ENCODE data around the gene PNPLA2. TPM values are rescaled to one million over a fixed set of nuclear protein-coding genes. Genes with fewer than 3 reads are reported as not detected.

The PNPLA2 gene
- total RNA-seq, 4 donors from 2014 or later: 39.7 to 79.4 (median 58.9) TPM

DNA sequence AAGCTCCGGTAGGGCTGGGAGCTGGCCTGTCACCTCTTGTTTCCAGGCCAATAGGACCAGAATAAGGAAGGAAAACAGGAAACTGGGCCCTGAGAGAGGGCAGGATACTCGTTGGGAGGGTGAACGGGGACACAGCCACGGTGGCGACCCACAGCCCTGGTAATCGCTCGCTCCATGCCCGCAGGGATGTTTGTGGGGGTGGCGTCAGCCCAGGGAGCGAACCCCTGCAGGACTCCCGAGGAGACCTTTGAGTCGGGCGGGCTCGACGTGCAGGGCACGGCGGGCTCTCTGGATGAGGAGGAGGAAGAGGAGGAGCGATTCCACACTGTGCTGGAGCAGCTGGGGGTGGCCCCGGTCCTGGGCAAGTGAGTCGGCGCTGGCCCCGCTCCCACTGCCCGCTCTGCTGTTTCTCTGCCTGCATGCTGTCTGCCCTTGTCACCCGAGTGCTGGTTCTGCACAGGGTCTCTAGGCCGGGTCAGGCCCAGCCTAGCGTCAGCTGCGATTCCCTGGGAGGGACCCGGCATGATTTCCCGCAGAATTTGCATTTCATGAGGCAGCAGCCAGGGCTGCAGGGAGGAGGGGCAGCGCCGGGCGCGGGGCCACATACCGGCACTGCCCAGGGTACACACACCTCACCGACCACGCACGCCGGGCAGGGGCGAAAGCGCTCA is 10.6 kb downstream of the PNPLA2 start:
- peak; percentile 1 for ATAC-seq
- peak overlapping the region in 1 of 2 donors; percentile 47 for H3K4me3 ChIP-seq
- peak overlapping the region in 3 of 4 donors; percentile 39 to 67 (median 60) for H3K27ac ChIP-seq
- H3K4me1 ChIP-seq: peaks cover 0 to 84% (median 48%) of the 10 kb centered on the region in 3 donors
- TF ChIP-seq POLR2AphosphoS5 (IDR thresholded peaks at IDR 0.05) (no peak), POLR2A (IDR thresholded peaks at IDR 0.05) (no peak), EP300 (IDR thresholded peaks at IDR 0.05) (no peak)
- TF ChIP-seq, protein P1, sequence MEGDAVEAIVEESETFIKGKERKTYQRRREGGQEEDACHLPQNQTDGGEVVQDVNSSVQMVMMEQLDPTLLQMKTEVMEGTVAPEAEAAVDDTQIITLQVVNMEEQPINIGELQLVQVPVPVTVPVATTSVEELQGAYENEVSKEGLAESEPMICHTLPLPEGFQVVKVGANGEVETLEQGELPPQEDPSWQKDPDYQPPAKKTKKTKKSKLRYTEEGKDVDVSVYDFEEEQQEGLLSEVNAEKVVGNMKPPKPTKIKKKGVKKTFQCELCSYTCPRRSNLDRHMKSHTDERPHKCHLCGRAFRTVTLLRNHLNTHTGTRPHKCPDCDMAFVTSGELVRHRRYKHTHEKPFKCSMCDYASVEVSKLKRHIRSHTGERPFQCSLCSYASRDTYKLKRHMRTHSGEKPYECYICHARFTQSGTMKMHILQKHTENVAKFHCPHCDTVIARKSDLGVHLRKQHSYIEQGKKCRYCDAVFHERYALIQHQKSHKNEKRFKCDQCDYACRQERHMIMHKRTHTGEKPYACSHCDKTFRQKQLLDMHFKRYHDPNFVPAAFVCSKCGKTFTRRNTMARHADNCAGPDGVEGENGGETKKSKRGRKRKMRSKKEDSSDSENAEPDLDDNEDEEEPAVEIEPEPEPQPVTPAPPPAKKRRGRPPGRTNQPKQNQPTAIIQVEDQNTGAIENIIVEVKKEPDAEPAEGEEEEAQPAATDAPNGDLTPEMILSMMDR (IDR thresholded peaks at IDR 0.05): no peak
- H3K36me3 ChIP-seq: peaks cover 0 to 19% of the 10 kb centered on the region in 2 donors
- no peaks in the 10 kb centered on the region for H3K9me3 ChIP-seq
- no CpG with 5 or more reads among the region's 40 CpGs for WGBS, 2 donors (ENCODE audit: low coverage in 1 of 2)
- peaks cover 83% of the 10 kb centered on the region for H3K27me3 ChIP-seq

DNA sequence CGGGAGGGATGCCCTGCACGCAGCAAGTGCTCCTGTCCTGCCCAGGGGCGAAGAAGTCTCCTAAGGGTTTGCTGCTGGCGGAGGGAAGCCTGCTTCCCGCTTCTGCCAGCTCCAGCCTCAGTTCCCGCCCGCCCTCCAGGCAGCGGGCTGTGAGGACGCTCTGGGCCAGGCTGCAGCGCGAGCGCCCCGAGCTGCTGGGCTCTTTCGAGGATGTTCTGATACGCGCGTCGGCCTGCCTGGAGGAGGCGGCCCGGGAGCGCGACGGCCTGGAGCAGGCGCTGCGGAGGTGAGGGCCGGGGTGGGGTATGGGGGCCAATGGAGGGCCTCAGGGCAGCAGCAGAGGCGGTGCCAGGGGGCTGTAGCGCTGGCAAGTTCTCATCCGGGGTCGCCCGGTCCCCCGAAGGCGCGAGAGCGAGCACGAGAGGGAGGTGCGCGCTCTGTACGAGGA is 11.2 kb downstream of the PNPLA2 start:
- TF ChIP-seq POLR2A (IDR thresholded peaks at IDR 0.05) (no peak), POLR2AphosphoS5 (IDR thresholded peaks at IDR 0.05) (no peak), EP300 (IDR thresholded peaks at IDR 0.05) (no peak)
- H3K4me3 ChIP-seq: peak overlapping the region in 1 of 2 donors; percentile 47
- 0% methylated on average over 2 of the region's 39 CpGs; no CpG with 5 or more reads in 1 of the 2 donors for WGBS, 2 donors (ENCODE audit: low coverage in 1 of 2)
- no peak for ATAC-seq
- peaks cover 0 to 13% of the 10 kb centered on the region in 2 donors for H3K36me3 ChIP-seq
- H3K9me3 ChIP-seq: no peaks in the 10 kb centered on the region
- H3K4me1 ChIP-seq: peaks cover 0 to 89% (median 53%) of the 10 kb centered on the region in 3 donors
- H3K27ac ChIP-seq: peak overlapping the region in 2 of 4 donors; percentile 39 to 67
- peaks cover 77% of the 10 kb centered on the region for H3K27me3 ChIP-seq

DNA sequence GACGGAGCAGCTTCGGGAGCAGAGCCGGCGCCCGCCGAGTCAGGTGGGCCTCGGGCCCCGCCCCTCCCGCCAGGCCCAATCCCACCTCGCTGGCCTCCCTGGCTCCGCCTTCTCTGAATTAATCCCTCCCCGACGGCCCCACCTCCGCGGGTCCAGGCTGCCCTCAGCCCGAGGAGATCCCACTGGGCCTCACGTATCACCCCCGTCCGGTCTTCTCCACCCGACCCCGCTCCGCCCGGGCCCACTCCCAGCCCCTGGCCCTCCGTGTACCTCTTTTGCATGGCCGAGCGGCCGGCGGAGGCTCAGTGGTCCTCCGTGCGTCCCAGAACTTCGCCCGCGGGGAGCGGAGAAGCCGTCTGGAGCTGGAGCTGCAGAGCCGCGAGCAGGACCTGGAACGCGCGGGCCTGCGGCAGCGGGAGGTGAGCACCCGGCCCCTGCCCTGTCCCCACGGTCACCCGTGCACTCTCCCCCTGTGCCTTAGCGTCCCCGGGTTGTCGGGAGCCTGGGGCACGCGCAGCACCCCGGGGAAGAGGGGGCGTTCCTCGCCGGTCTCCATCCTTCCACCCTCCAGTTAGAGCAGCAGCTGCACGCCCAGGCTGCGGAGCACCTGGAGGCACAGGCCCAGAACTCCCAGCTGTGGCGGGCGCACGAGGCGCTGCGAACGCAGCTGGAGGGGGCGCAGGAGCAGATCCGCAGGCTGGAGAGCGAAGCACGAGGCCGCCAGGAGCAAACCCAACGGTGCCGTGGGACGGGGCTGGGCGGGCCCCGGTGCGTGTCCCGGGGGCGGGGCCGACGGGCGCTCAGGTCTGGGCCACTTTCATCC is 11.8 kb downstream of the PNPLA2 start:
- Histone ChIP-seq H3K36me3 (peaks cover 0 to 7% of the 10 kb centered on the region in 2 donors), H3K9me3 (no peaks in the 10 kb centered on the region), H3K27ac (peak overlapping the region in 2 of 4 donors; percentile 39 to 67), H3K27me3 (peaks cover 71% of the 10 kb centered on the region), H3K4me1 (peaks cover 0 to 94% (median 53%) of the 10 kb centered on the region in 3 donors), H3K4me3 (peak overlapping the region in 1 of 2 donors; percentile 47)
- 0 to 5% methylated on average over 16 to 25 of the region's 78 CpGs for WGBS, 2 donors (ENCODE audit: low coverage in 1 of 2)
- peak; percentile 43 for ATAC-seq
- TF ChIP-seq POLR2A (IDR thresholded peaks at IDR 0.05): no peak
- TF ChIP-seq POLR2AphosphoS5 (IDR thresholded peaks at IDR 0.05): no peak
- TF ChIP-seq, protein P1 (IDR thresholded peaks at IDR 0.05): no peak
- no peak for TF ChIP-seq EP300 (IDR thresholded peaks at IDR 0.05)

DNA sequence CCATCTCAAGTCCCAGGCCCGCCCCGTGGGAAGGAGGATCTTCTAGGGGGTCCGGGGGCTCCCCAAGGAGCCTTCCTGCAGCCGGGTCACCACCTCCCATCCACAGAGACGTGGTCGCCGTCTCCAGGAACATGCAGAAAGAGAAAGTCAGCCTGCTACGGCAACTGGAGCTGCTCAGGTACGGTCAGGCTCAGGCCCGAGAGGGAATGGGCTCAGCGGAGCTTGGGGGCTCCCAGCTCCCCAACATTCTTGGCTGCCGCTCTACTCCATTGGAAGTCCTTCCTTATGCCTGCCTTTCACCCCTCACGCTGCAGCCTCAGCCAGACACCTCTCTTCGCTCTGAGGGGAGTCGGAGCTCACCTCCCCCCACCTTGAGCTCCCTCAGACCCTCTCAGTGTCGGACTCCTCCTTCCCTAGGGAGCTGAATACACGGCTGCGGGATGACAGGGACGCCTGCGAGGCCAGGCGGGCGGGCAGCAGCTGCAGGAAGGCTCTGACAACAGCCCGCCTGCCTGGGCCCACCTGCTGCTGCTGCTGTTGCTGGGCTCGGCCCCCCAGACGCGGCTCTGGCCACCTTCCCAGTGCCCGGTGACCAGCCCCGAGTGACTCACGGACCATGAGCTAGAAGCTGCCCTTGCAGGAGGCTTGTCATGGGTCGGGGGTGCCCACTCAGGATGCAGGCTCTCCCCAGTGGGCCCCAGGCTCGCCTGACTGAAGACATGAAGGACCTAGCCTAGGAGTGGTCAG is 12.6 kb downstream of the PNPLA2 start:
- Histone ChIP-seq H3K9me3 (no peaks in the 10 kb centered on the region), H3K36me3 (peaks cover 0 to 5% of the 10 kb centered on the region in 2 donors), H3K4me1 (peaks cover 0 to 96% (median 53%) of the 10 kb centered on the region in 3 donors), H3K27me3 (peaks cover 63% of the 10 kb centered on the region), H3K4me3 (no peak overlapping the region), H3K27ac (no peak overlapping the region)
- 29 to 90% methylated on average over 2 to 5 of the region's 31 CpGs for WGBS, 2 donors (ENCODE audit: low coverage in 1 of 2)
- TF ChIP-seq POLR2AphosphoS5 (IDR thresholded peaks at IDR 0.05): no peak
- TF ChIP-seq EP300 (IDR thresholded peaks at IDR 0.05): no peak
- TF ChIP-seq, protein P1 (IDR thresholded peaks at IDR 0.05): no peak
- no peak for TF ChIP-seq POLR2A (IDR thresholded peaks at IDR 0.05)
- ATAC-seq: no peak

Data from gastroesophageal sphincter (tissue), 4 donors.